ENCODE data around the gene CCDC112. TPM values are rescaled to one million over a fixed set of nuclear protein-coding genes. Genes with fewer than 3 reads are reported as not detected.

The CCDC112 gene
- total and polyA plus RNA-seq, 2 donors (not counting 3 experiments of a cell fraction or from before 2014, with no cell fraction given), result 2.4 to 9.6 TPM

DNA sequence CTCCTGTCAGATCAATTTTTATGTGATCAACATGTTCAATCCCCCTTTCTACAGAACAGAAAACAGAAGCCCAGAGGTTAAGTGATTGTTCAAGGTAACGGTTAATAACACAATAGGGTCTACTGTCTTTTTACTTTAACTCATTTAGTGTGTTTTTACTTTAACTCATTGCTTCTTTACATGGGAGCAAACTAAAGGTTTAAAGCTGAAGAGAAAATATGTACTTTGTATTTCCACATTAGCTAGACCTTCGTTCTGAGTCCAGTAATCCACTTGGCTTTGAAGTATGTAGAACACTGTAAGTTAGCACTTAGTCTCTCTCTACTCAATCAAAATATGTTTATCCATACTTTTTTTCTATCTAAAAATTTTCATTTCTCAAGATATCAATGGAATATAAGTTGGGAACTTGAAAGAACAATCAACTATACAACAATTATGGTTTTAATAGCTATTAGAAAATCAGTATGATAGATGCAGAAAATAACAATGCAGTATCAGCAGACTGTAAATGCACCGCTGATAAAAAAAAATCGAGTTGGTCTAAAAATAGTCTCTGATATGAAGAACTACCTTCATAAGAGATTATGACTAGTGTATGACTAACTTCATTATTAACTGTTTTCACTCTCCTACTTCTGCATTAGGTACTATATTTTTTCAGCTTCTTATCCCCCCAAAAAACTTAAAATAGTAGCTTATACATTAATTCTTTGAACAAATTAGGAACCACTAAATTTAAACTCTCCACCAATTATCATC lies 54.4 kb downstream of the CCDC112 start:
- no peak overlapping the region for H3K27ac ChIP-seq (ENCODE audit: insufficient read depth, low read depth, low read length)
- intact Hi-C loops (cut with micrococcal nuclease), result loop anchor here (10.0 kb wide), 1 partner anchor 1137 kb away; no protein-coding TSS in a partner anchor
- no peaks in the 10 kb centered on the region for H3K27me3 ChIP-seq (ENCODE audit: control insufficient read depth in 2 of 2, insufficient read depth in 2 of 2, low read length in 2 of 2)
- no peak overlapping the region for H2AFZ ChIP-seq (ENCODE audit: low read depth, low read length)
- DNase-seq (ENCODE audit: low read depth, low spot score) (no peak), FAIRE-seq (no peak)
- no TSS peak for BruUV-seq (replicated peaks)
- no peak for TF ChIP-seq JUN (IDR thresholded peaks at IDR 0.05; ENCODE audit: borderline replicate concordance, insufficient read depth, insufficient read length, low read depth)
- H3K9me1 ChIP-seq (replicated peaks; ENCODE audit: control insufficient read depth, extremely low read depth, insufficient read depth, low read length), result no peaks in the 10 kb centered on the region
- H3K36me3 ChIP-seq (ENCODE audit: control insufficient read depth in 2 of 2, extremely low read depth in 1 of 2, insufficient read depth in 2 of 2, low read length in 2 of 2), result peaks cover 0 to 9% of the 10 kb centered on the region in 2 experiments
- ChIA-PET CTCF (interaction anchor here (1.2 kb wide), 1 partner anchor 72 kb away, joined by 3 read pairs; the partner anchor contains the start of gene TRIM36), POLR2A (no interaction called here)
- no peak overlapping the region for H3K4me2 ChIP-seq (ENCODE audit: insufficient read depth, low read length)
- peaks cover 25% of the 10 kb centered on the region for H3K79me2 ChIP-seq (ENCODE audit: control insufficient read depth, insufficient read depth, low read length)
- H3K4me1 ChIP-seq (ENCODE audit: control insufficient read depth, extremely low read depth, insufficient read depth, low read length), result no peaks in the 10 kb centered on the region
- H4K20me1 ChIP-seq (replicated peaks; ENCODE audit: control insufficient read depth, extremely low read depth, insufficient read depth, low read length), result no peaks in the 10 kb centered on the region
- no peaks in the 10 kb centered on the region for H3K9me3 ChIP-seq (replicated peaks; ENCODE audit: control insufficient read depth, insufficient read depth, low read length)
- no peak overlapping the region for H3K4me3 ChIP-seq (replicated peaks in 1 of 3; ENCODE audit: insufficient read depth in 1 of 3, low read depth in 1 of 3, low read length in 3 of 3)
- H3K9ac ChIP-seq (replicated peaks; ENCODE audit: extremely low read depth, insufficient read depth, low read length), result no peak overlapping the region
- dilution Hi-C loops (cut with MboI; ENCODE audit: extremely low pct_ligation_motif_present, low sequenced_read_pairs), result no loop called here

DNA sequence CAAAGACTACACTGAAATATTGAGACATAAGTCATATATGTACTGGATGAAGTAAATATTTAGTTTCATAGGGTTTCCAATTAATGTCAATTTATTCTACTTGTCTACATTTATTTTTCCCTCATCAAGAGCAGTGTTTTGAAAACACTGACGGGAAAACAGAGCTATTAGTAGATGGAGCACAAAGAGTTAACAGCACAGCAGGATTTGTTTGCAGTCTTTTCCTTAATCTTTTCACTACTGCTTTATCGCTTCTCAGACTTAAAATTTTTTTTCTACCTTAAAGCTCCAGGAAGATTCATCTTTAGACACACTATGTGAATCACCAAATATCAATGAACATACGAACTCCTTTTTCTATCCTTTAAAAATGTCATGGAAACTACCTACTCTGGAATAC lies 59.4 kb downstream of the CCDC112 start:
- TF ChIP-seq FOS (IDR thresholded peaks at IDR 0.05; ENCODE audit: borderline replicate concordance, insufficient read depth, low read length) (no peak), MAX (IDR thresholded peaks at IDR 0.05; ENCODE audit: insufficient read depth, insufficient read length) (no peak), GATA2 (IDR thresholded peaks at IDR 0.05; ENCODE audit: insufficient read depth, insufficient read length, low read depth, low read length) (no peak), JUN (IDR thresholded peaks at IDR 0.05; ENCODE audit: borderline replicate concordance, insufficient read depth, insufficient read length, low read depth) (no peak)
- ChIA-PET CTCF (no interaction called here), POLR2A (no interaction called here)
- Histone ChIP-seq H3K27me3 (ENCODE audit: control insufficient read depth in 2 of 2, insufficient read depth in 2 of 2, low read length in 2 of 2) (no peaks in the 10 kb centered on the region), H3K27ac (ENCODE audit: insufficient read depth, low read depth, low read length) (no peak overlapping the region), H3K4me2 (ENCODE audit: insufficient read depth, low read length) (no peak overlapping the region), H3K4me1 (ENCODE audit: control insufficient read depth, extremely low read depth, insufficient read depth, low read length) (no peaks in the 10 kb centered on the region), H3K79me2 (ENCODE audit: control insufficient read depth, insufficient read depth, low read length) (peaks cover 4% of the 10 kb centered on the region), H3K9ac (replicated peaks; ENCODE audit: extremely low read depth, insufficient read depth, low read length) (no peak overlapping the region), H2AFZ (ENCODE audit: low read depth, low read length) (no peak overlapping the region), H4K20me1 (replicated peaks; ENCODE audit: control insufficient read depth, extremely low read depth, insufficient read depth, low read length) (no peaks in the 10 kb centered on the region), H3K36me3 (ENCODE audit: control insufficient read depth in 2 of 2, extremely low read depth in 1 of 2, insufficient read depth in 2 of 2, low read length in 2 of 2) (peaks cover 3 to 10% of the 10 kb centered on the region in 2 experiments), H3K9me1 (replicated peaks; ENCODE audit: control insufficient read depth, extremely low read depth, insufficient read depth, low read length) (no peaks in the 10 kb centered on the region), H3K4me3 (replicated peaks in 1 of 3; ENCODE audit: insufficient read depth in 1 of 3, low read depth in 1 of 3, low read length in 3 of 3) (no peak overlapping the region), H3K9me3 (replicated peaks; ENCODE audit: control insufficient read depth, insufficient read depth, low read length) (no peaks in the 10 kb centered on the region)
- intact Hi-C loops (cut with micrococcal nuclease) (no loop called here), dilution Hi-C loops (cut with MboI; ENCODE audit: extremely low pct_ligation_motif_present, low sequenced_read_pairs) (no loop called here)
- DNase-seq (ENCODE audit: low read depth, low spot score) (no peak), FAIRE-seq (no peak)
- no TSS peak for BruUV-seq (replicated peaks)

Measured in endothelial cell of umbilical vein (primary cell).